Cardiac muscle cell (in vitro differentiated cells and primary cell): ENCODE data around the gene ENTPD2. TPM values are rescaled to one million over a fixed set of nuclear protein-coding genes. Genes with fewer than 3 reads are reported as not detected.

Experiments used
- DNase-seq, 2 donors: peaks; one replicate each; pipeline versions ENCODE4 v3.0.0 to v3.0.0-alpha.2; 2010 to 2017; ENCODE audit warnings: low read depth in 1 of 2, low spot score in 1 of 2
- H3K27ac ChIP-seq: fragments of 200-600 bp; sonication (generic); 2 replicates; pipeline ENCODE4 v1.5.1; 2016
- H3K27me3 ChIP-seq: fragments of 200-600 bp; sonication (generic); 2 replicates; pipeline ENCODE4 v1.6.0; 2016; ENCODE audit warnings: control low read depth
- H3K36me3 ChIP-seq: fragments of 200-600 bp; sonication (generic); 2 replicates; pipeline ENCODE4 v1.5.1; 2016; ENCODE audit warnings: control low read depth
- H3K4me1 ChIP-seq: fragments of 200-600 bp; sonication (generic); 2 replicates; pipeline ENCODE4 v1.8.1; 2017; ENCODE audit warnings: low read depth, mild to moderate bottlenecking, mixed run types
- H3K4me3 ChIP-seq: fragments of 200-600 bp; sonication (generic); 2 replicates; pipeline ENCODE4 v1.5.1; 2016; ENCODE audit warnings: mild to moderate bottlenecking
- H3K9me3 ChIP-seq: fragments of 200-600 bp; sonication (generic); 2 replicates; pipeline ENCODE4 v1.5.1; 2017; ENCODE audit warnings: low read depth, mild to moderate bottlenecking, control low read depth
- polyA plus RNA-seq: library from polyadenylated mRNA; unstranded; fragments of >200 nt; fragmentation: Nextera tagmentation; extraction: Ambion mirVana; gene quantifications from 2 replicates; pipeline ENCODE4 v1.2.1, GENCODE V29; 2016
- total RNA-seq: library from RNA; depleted of rRNA; stranded (reverse); fragments of >200 nt; gene quantifications from 2 replicates; pipeline ENCODE4 v1.2.3, GENCODE V29; 2016
- TF ChIP-seq, protein P1 (sequence below): IDR thresholded peaks from 2 replicates; pipeline ENCODE4 v1.5.1; 2012; ENCODE audit warnings: low read depth, mild to moderate bottlenecking, low read length

The ENTPD2 gene
- total and polyA plus RNA-seq, 2 experiments from 2014 or later, result not detected

DNA sequence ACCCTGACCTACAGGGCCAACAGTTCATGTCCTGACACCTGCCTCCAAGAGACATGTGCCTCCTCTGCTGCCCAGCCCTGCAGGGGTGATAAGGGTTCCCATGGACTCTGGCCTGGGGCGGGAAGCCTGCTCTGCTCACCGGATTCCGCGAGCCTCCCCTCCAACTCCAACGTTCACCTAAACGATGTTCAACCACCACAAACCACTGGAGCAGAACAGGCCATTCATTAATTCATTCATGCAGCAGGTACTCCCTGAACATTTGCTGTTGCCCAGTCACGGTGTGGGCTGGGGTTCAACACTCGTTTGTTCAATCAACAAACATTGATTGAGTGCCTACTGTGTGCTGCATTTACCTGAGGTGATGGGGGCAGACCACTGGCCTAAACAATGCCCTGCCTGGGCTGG lies 20.1 kb upstream of the ENTPD2 start:
- Histone ChIP-seq H3K36me3 (no peaks in the 10 kb centered on the region), H3K4me1 (no peaks in the 10 kb centered on the region), H3K4me3 (no peak overlapping the region), H3K27ac (no peak overlapping the region), H3K27me3 (peaks cover 32% of the 10 kb centered on the region), H3K9me3 (no peaks in the 10 kb centered on the region)
- no peak for DNase-seq
- TF ChIP-seq, protein P1, sequence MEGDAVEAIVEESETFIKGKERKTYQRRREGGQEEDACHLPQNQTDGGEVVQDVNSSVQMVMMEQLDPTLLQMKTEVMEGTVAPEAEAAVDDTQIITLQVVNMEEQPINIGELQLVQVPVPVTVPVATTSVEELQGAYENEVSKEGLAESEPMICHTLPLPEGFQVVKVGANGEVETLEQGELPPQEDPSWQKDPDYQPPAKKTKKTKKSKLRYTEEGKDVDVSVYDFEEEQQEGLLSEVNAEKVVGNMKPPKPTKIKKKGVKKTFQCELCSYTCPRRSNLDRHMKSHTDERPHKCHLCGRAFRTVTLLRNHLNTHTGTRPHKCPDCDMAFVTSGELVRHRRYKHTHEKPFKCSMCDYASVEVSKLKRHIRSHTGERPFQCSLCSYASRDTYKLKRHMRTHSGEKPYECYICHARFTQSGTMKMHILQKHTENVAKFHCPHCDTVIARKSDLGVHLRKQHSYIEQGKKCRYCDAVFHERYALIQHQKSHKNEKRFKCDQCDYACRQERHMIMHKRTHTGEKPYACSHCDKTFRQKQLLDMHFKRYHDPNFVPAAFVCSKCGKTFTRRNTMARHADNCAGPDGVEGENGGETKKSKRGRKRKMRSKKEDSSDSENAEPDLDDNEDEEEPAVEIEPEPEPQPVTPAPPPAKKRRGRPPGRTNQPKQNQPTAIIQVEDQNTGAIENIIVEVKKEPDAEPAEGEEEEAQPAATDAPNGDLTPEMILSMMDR, result no peak

DNA sequence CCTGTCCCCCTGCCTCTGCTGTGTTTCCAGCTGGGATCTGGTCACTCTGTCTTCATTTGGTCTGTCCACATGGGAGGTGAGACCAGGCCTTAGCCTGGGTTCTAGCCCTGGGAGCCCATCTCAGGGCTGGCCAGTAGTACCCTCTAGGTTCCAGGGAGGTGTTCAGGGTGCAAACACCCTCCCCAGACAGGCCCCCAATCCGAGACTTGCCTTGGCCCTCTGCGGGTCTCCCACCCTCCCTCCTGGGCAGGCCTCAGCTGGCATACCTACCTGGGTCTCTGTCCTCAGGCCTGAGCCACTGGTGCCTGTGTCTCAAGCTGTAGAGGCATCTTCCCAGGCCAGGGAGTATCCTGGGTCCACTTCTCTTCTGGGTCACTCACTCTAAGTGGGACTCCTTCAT lies 17.4 kb upstream of the ENTPD2 start:
- TF ChIP-seq, protein P1, result no peak
- no peak overlapping the region for H3K4me3 ChIP-seq

DNA sequence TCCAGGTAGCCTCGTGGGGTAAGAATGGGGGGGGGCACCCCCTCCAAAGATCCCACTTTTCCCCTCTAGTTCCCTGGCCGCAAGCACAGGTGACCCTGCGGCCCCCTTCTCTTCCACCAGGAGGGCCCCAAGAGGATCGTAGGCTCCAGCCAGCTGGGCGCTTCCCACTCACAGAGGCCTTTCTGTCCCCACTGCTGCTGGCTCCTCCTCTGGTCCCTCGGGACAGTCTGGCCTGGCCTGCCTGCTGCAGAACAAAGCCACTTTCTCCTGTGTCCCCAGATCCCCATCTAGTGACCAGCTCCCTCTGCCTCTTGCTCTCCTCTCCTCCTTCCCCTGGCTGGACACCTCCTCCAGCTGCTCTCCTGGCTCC lies 17.0 kb upstream of the ENTPD2 start:
- no peak for DNase-seq
- peaks cover 10% of the 10 kb centered on the region for H3K27me3 ChIP-seq
- peak overlapping the region; percentile 14 for H3K4me3 ChIP-seq
- H3K4me1 ChIP-seq, result no peaks in the 10 kb centered on the region
- H3K9me3 ChIP-seq, result no peaks in the 10 kb centered on the region
- no peaks in the 10 kb centered on the region for H3K36me3 ChIP-seq
- H3K27ac ChIP-seq, result no peak overlapping the region
- TF ChIP-seq, protein P1, result no peak

More for the DNA sequence above, 17.4 kb upstream of the ENTPD2 start:
- Histone ChIP-seq H3K9me3 (no peaks in the 10 kb centered on the region), H3K4me1 (no peaks in the 10 kb centered on the region), H3K27ac (no peak overlapping the region), H3K27me3 (peaks cover 10% of the 10 kb centered on the region), H3K36me3 (no peaks in the 10 kb centered on the region)
- DNase-seq, result no peak

DNA sequence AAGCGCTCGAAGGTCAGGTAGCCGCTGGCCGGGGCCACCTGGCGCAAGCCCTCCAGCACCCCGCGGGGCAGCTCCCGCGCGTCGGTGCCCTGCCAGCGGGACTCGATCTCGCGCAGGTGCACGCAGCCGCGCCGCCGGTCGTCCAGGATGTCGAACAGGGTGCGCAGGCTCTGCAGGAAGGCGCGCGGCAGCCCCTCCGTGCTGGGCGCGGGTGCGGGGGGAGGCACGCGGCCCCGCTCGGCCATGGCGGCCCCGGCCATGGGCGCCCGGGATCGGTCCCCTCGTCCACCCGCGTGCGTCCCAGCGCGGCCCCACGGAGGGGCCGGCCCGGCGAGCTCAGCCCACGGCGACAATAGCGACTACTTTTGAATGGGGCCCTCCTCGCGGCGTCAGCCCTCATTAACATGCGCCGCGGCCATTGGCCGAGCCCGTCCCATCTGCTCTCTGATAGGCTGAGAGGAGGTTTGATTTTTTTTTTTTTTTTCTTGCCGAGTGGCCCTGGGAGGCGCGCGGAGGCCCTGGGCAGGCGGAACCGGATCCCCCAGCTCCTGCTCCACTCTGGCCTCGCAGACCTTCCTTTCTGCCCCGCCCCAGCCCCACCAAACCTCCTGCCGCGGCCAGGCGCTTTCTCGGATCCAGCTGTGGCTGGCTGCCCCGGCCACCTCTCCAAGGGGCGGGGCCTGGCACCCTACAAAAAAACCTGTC lies 16.5 kb upstream of the ENTPD2 start, which contains the start of gene SAPCD2:
TSS of gene SAPCD2 (minus strand) at position 357 of the 705 bp plus-strand sequence. CDS start at position 260, 97 bp downstream.
- Histone ChIP-seq H3K9me3 (no peaks in the 10 kb centered on the region), H3K27ac (no peak within 1 kb of the TSS), H3K4me3 (peak within 1 kb of the TSS; percentile 35), H3K36me3 (no peaks in the 10 kb centered on the region), H3K4me1 (no peaks in the 10 kb centered on the region), H3K27me3 (peaks cover 10% of the 10 kb centered on the region)
- TF ChIP-seq, protein P1, result no peak
- peak; percentile 84 to 95 for DNase-seq

DNA sequence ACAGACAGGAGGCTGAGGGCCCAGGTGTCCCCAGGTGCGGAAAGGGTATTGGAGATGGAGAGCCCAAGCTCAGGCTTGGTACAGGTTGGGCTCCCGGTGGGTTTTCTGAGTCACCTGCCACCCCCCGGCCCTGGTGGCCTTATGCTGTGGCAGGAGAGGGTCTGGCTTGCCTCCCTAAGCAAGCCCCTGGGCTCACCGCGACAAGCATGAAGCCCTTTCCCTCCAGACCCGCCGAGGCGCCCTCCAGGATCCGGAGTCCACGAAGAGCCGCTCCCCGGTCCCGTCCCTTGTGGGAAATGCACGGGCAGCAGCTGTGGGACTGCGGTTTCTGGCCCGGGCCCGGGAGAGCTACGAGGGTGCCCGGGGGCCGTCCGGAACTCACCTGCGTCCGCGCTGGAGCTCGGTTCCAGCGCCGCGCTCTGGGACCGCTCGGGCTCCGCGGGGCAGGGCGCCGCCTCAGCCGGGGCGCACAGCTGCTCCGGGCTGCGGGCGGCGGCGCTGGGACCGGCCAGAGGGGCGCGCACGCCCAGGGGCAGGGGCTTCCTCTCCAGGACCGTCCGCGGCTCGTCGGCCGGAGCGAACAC lies 15.7 kb upstream of the ENTPD2 start:
- Histone ChIP-seq H3K9me3 (no peaks in the 10 kb centered on the region), H3K27ac (no peak overlapping the region), H3K4me1 (no peaks in the 10 kb centered on the region), H3K4me3 (peak overlapping the region; percentile 35), H3K36me3 (no peaks in the 10 kb centered on the region), H3K27me3 (peaks cover 10% of the 10 kb centered on the region)
- TF ChIP-seq, protein P1, result no peak
- DNase-seq, result peak in 1 of 2 donors; percentile 53
